ENCODE results near the gene ZNF503. TPM values are rescaled to one million over a fixed set of nuclear protein-coding genes. Genes with fewer than 3 reads are reported as not detected.

ZNF503 gene
- total RNA-seq, 4 donors from 2014 or later = 12.1 to 99.4 (median 26.0) TPM

GRCh38 chr10:75358835-75359421, 42.6 kb downstream of the ZNF503 start:
- peak in 1 of 2 donors; percentile 28 for DNase-seq
- Histone ChIP-seq H3K36me3 (no peaks in the 10 kb centered on the region), H3K9me3 (no peaks in the 10 kb centered on the region), H3K4me3 (no peak overlapping the region), H3K27me3 (no peaks in the 10 kb centered on the region), H3K4me1 (no peaks in the 10 kb centered on the region), H3K27ac (peak overlapping the region in 1 of 2 donors; percentile 31)
- TF ChIP-seq POLR2A (IDR thresholded peaks at IDR 0.05) (no peak), CTCF (IDR thresholded peaks at IDR 0.05) (no peak)
- intact Hi-C loops (cut with DNase I; ENCODE audit: low total_unique reads) = no loop called here

GRCh38 chr10:75358132-75358531, 43.4 kb downstream of the ZNF503 start:
- H3K36me3 ChIP-seq = no peaks in the 10 kb centered on the region
- H3K4me3 ChIP-seq = no peak overlapping the region
- no peak for DNase-seq
- H3K4me1 ChIP-seq = no peaks in the 10 kb centered on the region
- H3K27ac ChIP-seq = peak overlapping the region in 1 of 2 donors; percentile 31
- TF ChIP-seq POLR2A (IDR thresholded peaks at IDR 0.05) (no peak), CTCF (IDR thresholded peaks at IDR 0.05) (no peak)
- no peaks in the 10 kb centered on the region for H3K9me3 ChIP-seq
- intact Hi-C loops (cut with DNase I; ENCODE audit: low total_unique reads) = no loop called here
- no peaks in the 10 kb centered on the region for H3K27me3 ChIP-seq

GRCh38 chr10:75357500-75357899, 44.1 kb downstream of the ZNF503 start:
- intact Hi-C loops (cut with DNase I; ENCODE audit: low total_unique reads) = no loop called here
- H3K36me3 ChIP-seq = no peaks in the 10 kb centered on the region
- H3K27ac ChIP-seq = no peak overlapping the region
- TF ChIP-seq POLR2A (IDR thresholded peaks at IDR 0.05) (no peak), CTCF (IDR thresholded peaks at IDR 0.05) (no peak)
- H3K9me3 ChIP-seq = no peaks in the 10 kb centered on the region
- no peaks in the 10 kb centered on the region for H3K4me1 ChIP-seq
- no peak for DNase-seq
- no peaks in the 10 kb centered on the region for H3K27me3 ChIP-seq
- no peak overlapping the region for H3K4me3 ChIP-seq

GRCh38 chr10:75356484-75356883, 45.1 kb downstream of the ZNF503 start:
- Histone ChIP-seq H3K4me3 (no peak overlapping the region), H3K4me1 (no peaks in the 10 kb centered on the region), H3K27me3 (no peaks in the 10 kb centered on the region), H3K36me3 (no peaks in the 10 kb centered on the region), H3K9me3 (no peaks in the 10 kb centered on the region), H3K27ac (no peak overlapping the region)
- intact Hi-C loops (cut with DNase I; ENCODE audit: low total_unique reads) = no loop called here
- TF ChIP-seq POLR2A (IDR thresholded peaks at IDR 0.05) (no peak), CTCF (IDR thresholded peaks at IDR 0.05) (no peak)
- no peak for DNase-seq

- Histone ChIP-seq H3K27ac (no peak overlapping the region), H3K4me1 (no peaks in the 10 kb centered on the region), H3K4me3 (no peak overlapping the region), H3K27me3 (no peaks in the 10 kb centered on the region), H3K36me3 (no peaks in the 10 kb centered on the region), H3K9me3 (no peaks in the 10 kb centered on the region)
- DNase-seq = no peak
- intact Hi-C loops (cut with DNase I; ENCODE audit: low total_unique reads) = no loop called here
- TF ChIP-seq POLR2A (IDR thresholded peaks at IDR 0.05) (no peak), CTCF (IDR thresholded peaks at IDR 0.05) (no peak)
Observed at GRCh38 chr10:75355706-75356105, 45.9 kb downstream of the ZNF503 start.

Measured in uterus (tissue), 4 donors.